Activated gamma-delta T cell (primary cell): ENCODE results near the gene SYNGR3.
"Not testable (repeated sequence)": the region's sequence is repeated elsewhere in the genome, so short reads cannot be mapped to it uniquely, and the experiment has no call there.

Experiments used
- DNase-seq: peaks from one replicate; lab custom pipeline; 2025; lab: John Stamatoyannopoulos, UW
- total RNA-seq, 2 donors: gene quantifications; one replicate each; lab custom pipeline; 2026; lab: John Stamatoyannopoulos, UW

SYNGR3 gene
- 5.0 to 8.2 reads per million in 2 donors for total RNA-seq

- no peak for DNase-seq
Measured at GRCh38 chr16:1989209-1990100, at the start of gene SYNGR3. Gene SYNGR3, plus strand, starts transcription at chr16:1989970. Its CDS starts 133 bp downstream, at chr16:1990103.

GRCh38 chr16:1940273-1941161 is 49.3 kb upstream of the SYNGR3 start:
- no peak for DNase-seq

- no peak for DNase-seq
Measured at GRCh38 chr16:1941162-1942046, 48.4 kb upstream of the SYNGR3 start.

- DNase-seq = no peak
Measured at GRCh38 chr16:1942047-1942809, 47.5 kb upstream of the SYNGR3 start.

GRCh38 chr16:1942810-1943726 is 46.7 kb upstream of the SYNGR3 start, which contains the start of gene MSRB1:
Gene MSRB1, minus strand, starts transcription at chr16:1943199. Its CDS starts 43 bp downstream, at chr16:1943156.
- peak; percentile 94 for DNase-seq

GRCh38 chr16:1944612-1945199 is 45.1 kb upstream of the SYNGR3 start:
- DNase-seq = no peak

- no peak for DNase-seq
Measured at GRCh38 chr16:1945559-1946391, 44.0 kb upstream of the SYNGR3 start.

GRCh38 chr16:1946495-1947368 is 43.0 kb upstream of the SYNGR3 start:
- DNase-seq = no peak

- DNase-seq = no peak
Measured at GRCh38 chr16:1947369-1947670, 42.5 kb upstream of the SYNGR3 start.

- DNase-seq = no peak
Measured at GRCh38 chr16:1949507-1949906, 40.3 kb upstream of the SYNGR3 start.

- DNase-seq = no peak
Measured at GRCh38 chr16:1950047-1950446, 39.7 kb upstream of the SYNGR3 start.

GRCh38 chr16:1950559-1950958 is 39.2 kb upstream of the SYNGR3 start:
- no peak for DNase-seq

- no peak for DNase-seq
Measured at GRCh38 chr16:1953734-1954133, 36.0 kb upstream of the SYNGR3 start.

GRCh38 chr16:1957434-1958142 is 32.2 kb upstream of the SYNGR3 start:
- DNase-seq = not testable (repeated sequence)

GRCh38 chr16:1958143-1958491 is 31.7 kb upstream of the SYNGR3 start:
- not testable (repeated sequence) for DNase-seq

GRCh38 chr16:1958715-1959268 is 31.0 kb upstream of the SYNGR3 start:
- DNase-seq = no peak
